Kidney glomerular epithelial cell (primary cell): ENCODE measurements around the gene VPS13D.

ENCODE experiments used
- DNase-seq: peaks from one replicate; lab custom pipeline; 2025; lab: John Stamatoyannopoulos, UW

The VPS13D gene

GRCh38 chr1:12335815-12336214 lies 106.0 kb downstream of the VPS13D start:
- no peak for DNase-seq

- no peak for DNase-seq
Observed at GRCh38 chr1:12336413-12336812, 106.6 kb downstream of the VPS13D start.

- DNase-seq: no peak
Observed at GRCh38 chr1:12338017-12338416, 108.2 kb downstream of the VPS13D start.

- DNase-seq: no peak
Observed at GRCh38 chr1:12338823-12339222, 109.0 kb downstream of the VPS13D start.

DNA sequence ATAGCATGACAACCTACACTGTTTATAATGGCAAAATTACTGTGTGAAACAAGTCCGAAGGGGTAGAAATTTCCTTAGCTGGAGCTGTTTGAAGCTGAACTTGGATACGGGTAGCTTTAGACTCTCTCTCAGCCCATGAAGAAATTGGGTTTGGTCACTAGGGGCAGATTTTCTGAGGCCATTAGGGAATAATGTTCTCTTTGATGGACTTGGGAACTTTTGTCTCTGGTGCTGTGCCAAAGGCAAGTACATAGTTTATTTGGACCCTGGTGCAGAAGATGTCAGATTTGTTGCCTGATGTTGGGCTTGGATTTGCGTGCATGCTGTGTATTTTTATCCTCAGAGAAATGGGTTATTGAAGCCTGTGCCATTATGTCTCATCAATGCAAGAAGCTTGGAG lies 109.6 kb downstream of the VPS13D start:
- no peak for DNase-seq

GRCh38 chr1:12339811-12340543 lies 110.1 kb downstream of the VPS13D start:
- no peak for DNase-seq

GRCh38 chr1:12340544-12340930 lies 110.7 kb downstream of the VPS13D start:
- no peak for DNase-seq

DNA sequence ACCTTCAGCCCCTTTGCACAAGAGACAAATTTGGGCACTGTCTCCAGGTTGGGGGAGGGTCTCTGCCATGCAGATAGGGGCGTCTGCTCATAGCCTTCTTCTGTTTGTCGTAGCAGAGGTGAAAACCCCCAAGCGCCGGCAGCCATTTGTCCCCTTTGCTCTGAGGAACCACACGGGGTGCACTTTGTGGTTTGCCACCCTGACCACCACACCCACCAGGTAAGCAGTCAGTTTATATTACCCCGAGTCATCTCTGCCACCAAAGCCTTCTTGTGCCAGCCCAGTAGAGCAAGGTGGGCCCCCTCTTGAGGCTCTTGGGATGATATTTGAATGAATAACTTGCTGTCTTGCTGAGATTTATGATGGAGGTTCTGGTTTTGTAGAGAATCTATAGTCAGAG lies 111.8 kb downstream of the VPS13D start:
- DNase-seq: no peak

DNA sequence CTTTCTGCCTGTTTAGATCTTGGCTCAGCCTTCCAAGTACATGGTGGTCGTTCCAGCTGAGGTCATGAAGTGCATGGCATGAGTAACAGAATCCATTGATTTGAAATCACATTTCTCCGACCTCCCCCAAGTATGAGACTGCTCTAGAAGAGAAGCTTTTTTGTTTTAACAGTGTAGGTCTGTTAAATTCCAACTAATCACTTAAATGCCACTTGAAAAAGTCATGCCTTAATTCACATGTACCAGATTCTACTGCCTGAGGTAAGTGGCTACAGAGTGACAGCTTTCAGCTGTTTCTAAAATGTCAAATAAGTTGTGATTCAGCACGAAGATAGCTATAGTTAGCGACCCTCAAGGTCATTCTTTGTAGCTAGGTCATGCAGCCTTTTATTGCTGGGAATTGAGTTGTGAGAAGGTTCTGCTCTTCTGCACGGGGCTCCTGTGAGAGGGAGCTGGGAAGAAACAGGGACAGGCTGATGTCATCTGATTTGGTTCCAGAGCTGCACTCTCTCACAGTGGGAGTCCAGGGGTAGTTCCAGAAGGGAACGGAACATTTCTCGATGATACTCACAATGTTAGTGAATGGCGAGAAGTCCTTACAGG lies 112.7 kb downstream of the VPS13D start:
- DNase-seq: peak; percentile 21

GRCh38 chr1:12343823-12344487 lies 114.1 kb downstream of the VPS13D start:
- no peak for DNase-seq

GRCh38 chr1:12344596-12345349 lies 114.9 kb downstream of the VPS13D start:
- DNase-seq: no peak

DNA sequence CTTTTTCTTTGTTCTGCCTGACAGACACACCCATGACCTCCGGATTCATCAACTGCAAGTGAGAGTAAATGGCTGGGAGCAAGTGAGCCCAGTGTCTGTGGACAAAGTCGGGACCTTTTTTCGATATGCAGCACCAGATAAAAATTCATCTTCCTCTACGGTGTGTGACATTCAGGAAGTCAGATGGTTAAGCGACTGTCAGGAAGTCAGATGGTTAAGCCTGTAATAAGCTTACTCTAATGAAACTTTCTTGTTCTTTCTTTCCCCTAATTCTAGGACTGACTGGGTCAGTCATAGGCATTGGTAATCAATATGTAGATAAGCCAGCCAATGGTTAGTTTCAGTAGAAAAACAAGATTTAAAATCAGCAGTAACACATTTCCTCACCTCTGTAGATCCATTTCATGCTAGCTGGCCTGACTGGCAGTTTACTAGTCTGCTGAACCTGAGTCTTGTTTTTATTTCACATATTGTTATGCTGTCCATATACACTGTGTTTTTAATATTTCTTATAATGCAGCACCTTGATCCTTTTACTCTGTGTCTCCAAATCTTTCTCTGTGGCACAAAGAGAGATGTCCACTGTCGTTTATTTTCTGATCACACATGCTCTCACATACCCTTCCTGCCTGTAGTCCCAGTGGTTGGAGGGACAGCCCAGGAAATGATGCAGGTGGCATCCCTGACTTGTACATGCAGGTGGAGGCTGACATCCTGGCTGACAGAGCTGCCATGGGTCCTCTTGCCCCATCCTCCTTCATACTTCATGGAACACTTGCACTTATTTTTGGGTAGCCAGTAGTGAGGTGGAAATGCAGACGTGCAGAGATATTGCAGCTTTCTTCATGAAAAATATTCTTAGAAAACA lies 115.8 kb downstream of the VPS13D start:
- no peak for DNase-seq

DNA sequence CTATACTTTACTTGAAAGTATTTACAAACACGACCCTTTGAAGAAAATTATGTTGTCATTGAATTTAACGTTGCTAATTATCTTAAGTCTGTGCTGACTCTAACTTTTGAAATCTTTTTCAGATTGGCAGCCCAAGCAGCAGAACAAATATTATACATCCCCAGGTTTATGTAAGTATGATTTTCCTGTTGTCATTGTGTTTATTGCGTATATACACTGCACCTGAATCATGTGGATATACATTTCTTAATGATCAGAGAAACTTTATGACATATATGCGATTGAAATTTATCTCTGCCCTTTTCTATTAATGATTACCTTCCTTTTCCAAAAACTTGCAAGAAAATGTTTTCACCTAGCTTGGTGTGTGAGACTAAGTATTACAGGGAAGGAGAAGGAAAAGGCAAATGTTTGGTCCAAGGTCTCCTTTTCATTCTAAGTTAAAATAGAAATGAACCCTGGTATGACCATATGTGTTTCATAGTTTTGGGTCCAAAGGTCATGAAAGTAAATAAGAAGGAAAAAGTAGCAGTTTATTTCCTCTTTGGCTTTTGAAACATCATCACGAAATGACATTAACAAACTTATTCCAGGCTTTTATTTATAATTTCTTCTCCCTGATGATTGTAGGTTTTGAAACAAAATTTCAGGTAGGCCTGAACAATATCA lies 116.8 kb downstream of the VPS13D start:
- DNase-seq: no peak

- DNase-seq: no peak
Observed at GRCh38 chr1:12348113-12348512, 118.3 kb downstream of the VPS13D start.

GRCh38 chr1:12353981-12354380 lies 124.2 kb downstream of the VPS13D start:
- no peak for DNase-seq

- DNase-seq: peak; percentile 16
Observed at GRCh38 chr1:12356004-12356890, 126.4 kb downstream of the VPS13D start.

- DNase-seq: no peak
Observed at GRCh38 chr1:12358499-12358898, 128.7 kb downstream of the VPS13D start.

- DNase-seq: no peak
Observed at GRCh38 chr1:12359359-12360133, 129.7 kb downstream of the VPS13D start.

GRCh38 chr1:12368646-12369045 lies 138.8 kb downstream of the VPS13D start:
- no peak for DNase-seq
